Uterus (tissue), 4 donors: Measurements from ENCODE around the gene PPIP5K2. TPM values are rescaled to one million over a fixed set of nuclear protein-coding genes. Genes with fewer than 3 reads are reported as not detected.

ENCODE experiments used
- DNase-seq, 2 donors: peaks; one replicate each; pipeline ENCODE4 v3.0.0-alpha.2; 2019 to 2020
- H3K27ac ChIP-seq, 2 donors: fragments of 200-600 bp; sonication (generic); 1 replicate in 1 of 2; 2 replicates in 1 of 2; pipeline ENCODE4 v1.5.1; 2016 to 2018
- H3K27me3 ChIP-seq, 2 donors: fragments of 200-600 bp; sonication (generic); one replicate each; pipeline ENCODE4 v1.5.1; 2018 to 2019; ENCODE audit warnings: control low read depth in 1 of 2
- H3K36me3 ChIP-seq, 2 donors: fragments of 200-600 bp; sonication (generic); one replicate each; pipeline ENCODE4 v1.5.1; 2019; ENCODE audit warnings: control low read depth in 1 of 2
- H3K4me1 ChIP-seq, 2 donors: fragments of 200-600 bp; sonication (generic); one replicate each; pipeline ENCODE4 v1.5.1; 2018 to 2019; ENCODE audit warnings: control low read depth in 1 of 2
- H3K4me3 ChIP-seq, 2 donors: fragments of 200-600 bp; sonication (generic); 1 replicate in 1 of 2; 2 replicates in 1 of 2; pipeline ENCODE4 v1.5.1; 2018 to 2019; ENCODE audit warnings: mild to moderate bottlenecking in 1 of 2
- H3K9me3 ChIP-seq, 2 donors: fragments of 200-600 bp; sonication (generic); one replicate each; pipeline ENCODE4 v1.5.1; 2019; ENCODE audit warnings: control low read depth in 1 of 2
- POLR2A ChIP-seq, 2 donors: fragments of 450-650 bp; IDR thresholded peaks; one replicate each; pipeline ENCODE4 v1.6.1; 2016; ENCODE audit warnings: antibody characterized with exemption in 2 of 2, mild to moderate bottlenecking in 1 of 2, moderate library complexity in 1 of 2
- intact Hi-C: fragments of 100-400 bp; cut with DNase I; formaldehyde crosslinking; loops from one replicate; pipeline ENCODE4 v1.15.1; 2023; ENCODE audit warnings: low total_unique reads
- total RNA-seq, 4 donors: library from RNA; depleted of rRNA in 3 of 4; stranded (reverse); fragments of >200 nt in 3 of 4; gene quantifications; one replicate each; pipeline versions ENCODE4 v1.1.0 to v1.2.4, GENCODE V29; 2014 to 2023
- TF ChIP-seq, protein P1 (sequence below), 4 experiments: fragments of 200-600 bp in 2 of 4; fragments of 450-650 bp in 2 of 4; sonication (generic) in 2 of 4; IDR thresholded peaks; one replicate each; pipeline ENCODE4 v1.5.1; 2016 to 2019; ENCODE audit warnings: antibody characterized with exemption in 4 of 4, mild to moderate bottlenecking in 2 of 4, moderate library complexity in 1 of 4
- donor health status: DM: yes; HTN: yes; CAD: no.

Gene PPIP5K2
- total RNA-seq, 4 donors from 2014 or later = 31.5 to 120 (median 61.8) TPM

DNA sequence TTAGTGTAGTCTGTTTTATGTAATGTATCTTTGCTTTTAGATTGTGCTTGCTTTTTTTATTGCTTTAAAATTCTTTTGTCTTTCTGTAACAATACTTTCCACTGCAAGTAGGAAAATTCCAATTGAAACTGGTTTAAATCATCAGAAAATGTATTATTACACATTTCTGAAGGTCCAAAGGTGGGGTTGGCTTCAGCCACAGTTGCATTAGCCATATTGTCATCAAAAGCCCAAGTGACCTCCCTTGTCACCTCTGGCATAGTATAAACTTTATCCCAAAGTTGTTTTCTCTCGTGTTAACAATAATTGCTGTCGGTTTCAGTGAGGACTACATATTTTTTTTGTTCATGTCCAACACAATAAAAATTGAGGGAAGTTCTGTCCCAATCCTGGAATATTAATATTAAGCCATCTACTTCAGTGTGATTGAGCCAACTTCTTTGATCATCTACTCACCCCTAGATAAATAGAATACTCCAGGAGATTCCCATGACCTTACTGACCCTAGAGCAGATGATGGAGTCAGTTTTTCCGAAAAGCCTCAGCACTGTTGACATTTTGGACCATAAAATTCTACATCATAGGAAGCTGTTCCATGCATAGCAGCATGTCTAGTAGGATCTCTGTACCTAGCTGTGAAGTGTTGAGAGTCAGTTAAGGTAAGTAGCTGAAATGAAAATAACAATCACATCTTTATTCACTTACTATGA lies 86.0 kb downstream of the PPIP5K2 start:
- no peaks in the 10 kb centered on the region for H3K36me3 ChIP-seq
- intact Hi-C loops = no loop called here
- TF ChIP-seq, protein P1, sequence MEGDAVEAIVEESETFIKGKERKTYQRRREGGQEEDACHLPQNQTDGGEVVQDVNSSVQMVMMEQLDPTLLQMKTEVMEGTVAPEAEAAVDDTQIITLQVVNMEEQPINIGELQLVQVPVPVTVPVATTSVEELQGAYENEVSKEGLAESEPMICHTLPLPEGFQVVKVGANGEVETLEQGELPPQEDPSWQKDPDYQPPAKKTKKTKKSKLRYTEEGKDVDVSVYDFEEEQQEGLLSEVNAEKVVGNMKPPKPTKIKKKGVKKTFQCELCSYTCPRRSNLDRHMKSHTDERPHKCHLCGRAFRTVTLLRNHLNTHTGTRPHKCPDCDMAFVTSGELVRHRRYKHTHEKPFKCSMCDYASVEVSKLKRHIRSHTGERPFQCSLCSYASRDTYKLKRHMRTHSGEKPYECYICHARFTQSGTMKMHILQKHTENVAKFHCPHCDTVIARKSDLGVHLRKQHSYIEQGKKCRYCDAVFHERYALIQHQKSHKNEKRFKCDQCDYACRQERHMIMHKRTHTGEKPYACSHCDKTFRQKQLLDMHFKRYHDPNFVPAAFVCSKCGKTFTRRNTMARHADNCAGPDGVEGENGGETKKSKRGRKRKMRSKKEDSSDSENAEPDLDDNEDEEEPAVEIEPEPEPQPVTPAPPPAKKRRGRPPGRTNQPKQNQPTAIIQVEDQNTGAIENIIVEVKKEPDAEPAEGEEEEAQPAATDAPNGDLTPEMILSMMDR (IDR thresholded peaks at IDR 0.05) = no peak
- TF ChIP-seq POLR2A (IDR thresholded peaks at IDR 0.05) = no peak

DNA sequence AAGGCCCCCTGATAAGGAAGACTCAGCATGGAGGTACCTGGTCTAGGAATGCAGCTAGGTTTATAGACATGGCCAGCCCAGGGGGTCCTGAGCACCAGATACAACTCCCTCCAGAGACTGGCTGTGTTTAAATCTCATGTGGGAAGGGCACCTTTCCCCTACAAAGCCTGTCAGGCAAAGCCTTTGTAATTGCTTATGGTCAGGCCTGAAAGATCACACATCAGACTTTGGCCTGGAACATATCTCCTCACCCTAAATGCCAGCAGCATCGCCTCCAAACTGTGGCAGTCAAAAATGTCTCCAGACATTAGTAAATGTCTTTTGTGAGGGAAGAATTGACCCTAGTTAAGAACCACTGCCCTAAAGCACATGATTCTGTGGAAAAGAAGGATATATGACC lies 86.9 kb downstream of the PPIP5K2 start:
- TF ChIP-seq, protein P1 (IDR thresholded peaks at IDR 0.05) = no peak
- TF ChIP-seq POLR2A (IDR thresholded peaks at IDR 0.05) = no peak

More for the DNA sequence above, 86.0 kb downstream of the PPIP5K2 start:
- DNase-seq = no peak
- Histone ChIP-seq H3K27ac (no peak overlapping the region), H3K4me3 (no peak overlapping the region), H3K9me3 (no peaks in the 10 kb centered on the region), H3K27me3 (no peaks in the 10 kb centered on the region), H3K4me1 (no peaks in the 10 kb centered on the region)

DNA sequence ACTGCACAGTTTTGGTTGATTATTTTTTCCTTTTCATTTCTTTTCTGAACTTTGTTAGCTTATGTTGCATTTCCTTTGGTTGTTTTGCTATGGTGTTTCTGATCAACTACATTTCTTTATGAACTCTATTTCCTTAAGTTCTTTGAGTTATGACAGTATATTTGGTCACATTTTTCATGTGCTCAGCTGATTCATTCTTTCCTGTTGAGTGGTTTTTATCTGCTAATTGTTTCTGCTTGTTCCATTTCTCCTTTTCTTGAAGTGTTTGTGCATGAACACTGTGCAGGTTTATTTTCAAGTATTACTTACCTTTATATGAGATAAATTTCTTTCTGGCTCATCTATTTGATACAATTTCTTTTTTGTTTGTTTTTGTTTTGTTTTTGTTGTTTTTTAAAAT lies 87.6 kb downstream of the PPIP5K2 start:
- Histone ChIP-seq H3K4me3 (no peak overlapping the region), H3K9me3 (no peaks in the 10 kb centered on the region), H3K4me1 (no peaks in the 10 kb centered on the region), H3K36me3 (no peaks in the 10 kb centered on the region), H3K27me3 (no peaks in the 10 kb centered on the region), H3K27ac (no peak overlapping the region)
- intact Hi-C loops = no loop called here
- no peak for DNase-seq
- TF ChIP-seq POLR2A (IDR thresholded peaks at IDR 0.05) = no peak

More for the DNA sequence above, 86.9 kb downstream of the PPIP5K2 start:
- intact Hi-C loops = no loop called here
- H3K27ac ChIP-seq = no peak overlapping the region
- H3K4me3 ChIP-seq = no peak overlapping the region
- H3K4me1 ChIP-seq = no peaks in the 10 kb centered on the region
- no peaks in the 10 kb centered on the region for H3K36me3 ChIP-seq
- no peak for DNase-seq
- no peaks in the 10 kb centered on the region for H3K9me3 ChIP-seq
- H3K27me3 ChIP-seq = no peaks in the 10 kb centered on the region

GRCh38 chr5:103208460-103208859 lies 88.4 kb downstream of the PPIP5K2 start:
- Histone ChIP-seq H3K9me3 (no peaks in the 10 kb centered on the region), H3K4me3 (no peak overlapping the region), H3K4me1 (no peaks in the 10 kb centered on the region), H3K36me3 (no peaks in the 10 kb centered on the region), H3K27me3 (no peaks in the 10 kb centered on the region), H3K27ac (no peak overlapping the region)
- intact Hi-C loops = no loop called here
- no peak for TF ChIP-seq POLR2A (IDR thresholded peaks at IDR 0.05)
- TF ChIP-seq, protein P1 (IDR thresholded peaks at IDR 0.05) = no peak
- DNase-seq = no peak

DNA sequence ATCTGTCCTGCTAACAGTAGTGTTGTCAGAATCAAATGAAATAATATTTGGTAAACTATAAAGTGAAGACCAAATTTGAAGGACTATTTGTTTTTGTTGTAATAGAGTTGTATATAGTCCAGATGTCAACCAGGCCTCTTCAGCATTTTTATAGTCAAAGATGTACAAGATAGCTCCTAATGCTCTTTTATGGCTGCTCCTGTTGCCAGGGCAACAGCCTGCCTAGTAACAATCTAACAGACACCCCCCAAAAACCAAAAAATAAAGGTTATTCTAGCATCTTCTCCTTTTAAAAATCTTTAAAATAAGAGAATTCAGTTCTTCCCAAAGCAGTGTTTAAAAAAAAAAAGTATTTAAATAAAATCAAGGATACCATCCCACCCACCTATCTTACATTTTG lies 89.0 kb downstream of the PPIP5K2 start:
- no peaks in the 10 kb centered on the region for H3K36me3 ChIP-seq
- H3K27ac ChIP-seq = no peak overlapping the region
- no peak overlapping the region for H3K4me3 ChIP-seq

More for the DNA sequence above, 89.0 kb downstream of the PPIP5K2 start:
- Histone ChIP-seq H3K9me3 (no peaks in the 10 kb centered on the region), H3K4me1 (no peaks in the 10 kb centered on the region), H3K27me3 (no peaks in the 10 kb centered on the region)
- no peak for DNase-seq
- intact Hi-C loops = no loop called here
- no peak for TF ChIP-seq POLR2A (IDR thresholded peaks at IDR 0.05)
- TF ChIP-seq, protein P1 (IDR thresholded peaks at IDR 0.05) = no peak
